ENCODE measurements around the gene CFAP53. TPM values are rescaled to one million over a fixed set of nuclear protein-coding genes. Genes with fewer than 3 reads are reported as not detected.

The CFAP53 gene
- total and polyA plus RNA-seq, 2 of the 4 experiments (the other 2 are of a cell fraction), result under 0.01 to 0.12 TPM

DNA sequence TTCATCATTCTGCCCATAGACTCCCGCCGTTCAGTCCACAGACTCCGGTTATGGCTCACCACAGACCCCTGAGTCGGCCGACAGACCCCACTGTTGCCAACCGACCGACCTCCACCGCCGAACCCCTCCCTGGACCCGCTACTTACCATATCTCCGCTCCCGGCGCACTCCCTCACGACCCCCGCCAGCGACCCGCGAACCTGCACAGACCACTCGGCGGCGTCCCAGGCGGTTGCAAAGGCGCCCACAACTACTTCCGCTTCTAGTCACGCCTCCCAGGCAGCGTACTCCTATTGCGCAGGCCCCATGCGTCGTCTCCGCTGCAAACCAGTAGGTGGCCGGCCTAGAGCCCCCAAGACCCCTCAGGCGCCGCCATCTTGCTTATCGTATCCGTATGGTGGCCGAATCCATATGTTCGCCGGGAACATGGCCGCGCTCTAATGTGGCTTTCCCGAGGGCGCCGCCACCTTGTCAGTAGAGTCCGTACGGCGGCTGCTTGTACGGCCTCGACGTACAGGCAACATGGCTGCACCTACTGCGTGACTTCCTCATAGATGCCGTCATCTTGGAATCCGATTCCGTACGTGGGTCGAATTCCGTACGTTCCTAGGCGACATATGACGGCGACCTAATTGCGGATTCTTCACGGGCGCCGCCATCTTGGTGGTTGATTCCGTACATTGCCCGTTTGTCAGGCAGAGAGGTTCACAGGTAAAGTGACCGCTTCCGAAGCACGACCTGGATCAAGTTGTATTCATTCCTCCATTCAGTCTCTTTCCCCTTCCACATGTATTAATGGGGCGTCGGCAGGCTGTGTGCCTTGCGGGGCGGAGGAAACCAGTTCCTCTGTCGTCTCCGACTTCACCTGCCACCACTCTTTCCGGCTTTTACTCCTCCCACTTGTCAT, 21.4 kb upstream of the CFAP53 start, which contains the start of gene CXXC1 (continued):
- TF ChIP-seq BHLHE40 (IDR thresholded peaks at IDR 0.05; ENCODE audit: low read depth, low read length) (no peak), MAFK (IDR thresholded peaks at IDR 0.05; ENCODE audit: low read depth, low read length) (no peak), NFE2L2 (IDR thresholded peaks at IDR 0.05; ENCODE audit: low read depth, low read length) (no peak), CHD1 (IDR thresholded peaks at IDR 0.05; ENCODE audit: low read depth, low read length) (no peak)

DNA sequence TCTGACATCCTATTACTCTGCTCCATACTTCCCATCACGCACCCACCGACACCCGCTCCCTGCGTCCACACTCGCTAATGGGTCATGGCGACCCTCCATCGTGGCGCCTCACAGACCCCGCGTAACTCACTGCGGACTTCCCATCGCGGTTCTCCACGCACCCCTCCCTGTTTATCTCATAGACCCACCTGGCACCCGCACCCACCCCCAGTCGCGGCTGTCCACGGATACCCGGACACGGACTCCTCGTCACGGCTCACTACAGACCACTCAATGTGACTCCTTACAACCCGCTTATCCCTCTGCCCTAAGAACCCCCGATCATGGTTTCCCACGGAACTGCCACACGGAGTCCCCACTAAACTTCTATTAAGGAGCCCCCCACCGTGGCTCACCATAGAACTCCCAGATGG, 20.7 kb upstream of the CFAP53 start:
- dilution Hi-C loops (cut with HindIII; ENCODE audit: low sequenced_read_pairs, unreplicated experiment), result no loop called here

More for the DNA sequence above, 20.7 kb upstream of the CFAP53 start:
- intact Hi-C loops (cut with micrococcal nuclease), result loop anchor here (5.0 to 10.0 kb wide), 2 partner anchors 70 to 792 kb away; partner anchors contain the start of gene RPL17
- no peak overlapping the region for H2BK20ac ChIP-seq (ENCODE audit: low read depth, low read length)
- H3K36me3 ChIP-seq (ENCODE audit: control insufficient read depth, insufficient read depth, low read length), result peaks cover 30% of the 10 kb centered on the region
- H3K9me1 ChIP-seq (ENCODE audit: insufficient read depth, low read length), result no peaks in the 10 kb centered on the region
- POLR2A ChIA-PET (ENCODE audit: unreplicated experiment), result no interaction called here
- H3K79me1 ChIP-seq (ENCODE audit: low read depth in 1 of 2, low read length in 2 of 2), result peaks cover 7 to 23% of the 10 kb centered on the region in 2 experiments; a peak in 3 of 4 replicates
- H4K8ac ChIP-seq (ENCODE audit: low read depth in 2 of 2, low read length in 2 of 2), result peak overlapping the region in 1 of 2 experiments; percentile 67; a peak in 1 of 4 replicates
- H3K14ac ChIP-seq (replicated peaks; ENCODE audit: low read depth, low read length), result 0 out of 2 replicates have a peak overlapping the region, but pooled peaks have one; percentile 7
- H2BK15ac ChIP-seq (ENCODE audit: low read depth, low read length), result no peak overlapping the region
- H4K20me1 ChIP-seq (ENCODE audit: insufficient read depth, low read length), result peaks cover 3% of the 10 kb centered on the region; the same call in 1 of the 2 replicates
- H3K56ac ChIP-seq (ENCODE audit: extremely low read depth, insufficient read depth, low read length), result no peak overlapping the region
- H3K4me2 ChIP-seq (ENCODE audit: low read depth, low read length), result peak overlapping the region; percentile 82
- no peak overlapping the region for H3K18ac ChIP-seq (ENCODE audit: low read depth, low read length)
- H3K9me3 ChIP-seq (ENCODE audit: control insufficient read depth, insufficient read depth, low read length), result no peaks in the 10 kb centered on the region
- peak overlapping the region; percentile 9; the same call in 1 of the 2 replicates for H3K23ac ChIP-seq (ENCODE audit: low read depth, low read length)
- no peak overlapping the region for H4K5ac ChIP-seq (ENCODE audit: low read depth, low read length)
- H3K27ac ChIP-seq (ENCODE audit: insufficient read depth, low read length), result peak overlapping the region; percentile 33
- DNase-seq (no peak), ATAC-seq (ENCODE audit: low read depth) (peak; percentile 4)
- H2AK5ac ChIP-seq (ENCODE audit: low read depth, low read length), result 0 out of 2 replicates have a peak overlapping the region, but pooled peaks have one; percentile 10
- WGBS, 2 experiments (ENCODE audit: extremely low coverage in 2 of 2, insufficient read length in 1 of 2), result 0% methylated on average over 6 of the region's 27 CpGs; no CpG with 5 or more reads in 1 of the 2 experiments
- peaks cover 5% of the 10 kb centered on the region; the same call in 1 of the 2 replicates for H3K27me3 ChIP-seq (ENCODE audit: control insufficient read depth, insufficient read depth, low read length)
- no peak overlapping the region for H2BK120ac ChIP-seq (ENCODE audit: low read depth, low read length)
- H3K4me1 ChIP-seq (ENCODE audit: control insufficient read depth, insufficient read depth, low read length), result peaks cover 3% of the 10 kb centered on the region; the same call in 1 of the 2 replicates
- in situ Hi-C loops (cut with MboI; ENCODE audit: low sequenced_read_pairs), result loop anchor here (25.0 kb wide), 2 partner anchors 750 to 1650 kb away; partner anchors contain the start of gene SMAD4
- H2AFZ ChIP-seq (replicated peaks; ENCODE audit: low read length, poor library complexity), result peak overlapping the region; percentile 99
- BruUV-seq (replicated peaks), result no TSS peak
- peak overlapping the region; percentile 86 for H2AK9ac ChIP-seq (replicated peaks; ENCODE audit: low read depth, low read length, poor library complexity)
- TF ChIP-seq RFX5 (IDR thresholded peaks at IDR 0.05; ENCODE audit: low read depth, low read length) (no peak), POLR2A (IDR thresholded peaks at IDR 0.05; ENCODE audit: low read depth, low read length) (0 out of 2 replicates have a peak, but pooled peaks have one; percentile 21)
- peak overlapping the region; percentile 60 for H3K4me3 ChIP-seq (ENCODE audit: insufficient read depth, low read depth, low read length)
- CTCF ChIA-PET, result no interaction called here
- peak overlapping the region; percentile 55 for H3K9ac ChIP-seq (ENCODE audit: low read depth, low read length)
- H4K91ac ChIP-seq (ENCODE audit: insufficient read depth, low read depth, low read length), result no peak overlapping the region
- H3K4ac ChIP-seq (ENCODE audit: low read depth, low read length), result 0 out of 2 replicates have a peak overlapping the region, but pooled peaks have one; percentile 13
- no peak overlapping the region for H2BK5ac ChIP-seq (ENCODE audit: low read depth, low read length, poor library complexity, severe bottlenecking)
